Fibroblast of skin of abdomen (primary cell): Measurements from ENCODE around the gene DDTL.
"Not testable (repeated sequence)": the region's sequence is repeated elsewhere in the genome, so short reads cannot be mapped to it uniquely, and the experiment has no call there.

Source experiments
- DNase-seq: peaks from one replicate; pipeline ENCODE4 v3.0.0-alpha.2; 2013

Gene DDTL

GRCh38 chr22:23970816-23971486, 4.3 kb downstream of the DDTL start:
- DNase-seq = no peak

GRCh38 chr22:23971927-23972326, 5.2 kb downstream of the DDTL start:
- DNase-seq = not testable (repeated sequence)

DNA sequence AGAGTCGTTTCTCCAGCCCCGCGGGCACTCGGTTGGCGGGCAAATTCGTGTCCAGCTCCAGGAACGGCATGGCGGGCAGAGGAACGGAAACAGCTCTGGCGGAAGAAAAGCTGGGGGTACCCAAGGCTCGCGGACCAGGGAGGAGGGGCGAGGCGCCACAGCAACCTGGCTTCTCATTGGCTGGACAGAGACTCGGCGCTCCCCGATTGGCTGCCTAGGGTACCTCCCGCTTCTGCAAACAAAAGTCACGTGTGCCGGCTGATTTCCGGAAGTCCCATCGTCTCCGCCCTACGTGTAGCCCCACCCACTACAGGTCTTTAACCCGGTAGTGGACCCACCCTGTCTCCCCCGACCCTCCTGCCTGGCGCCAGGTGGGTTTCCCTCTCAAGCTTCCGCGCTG, 7.7 kb downstream of the DDTL start, which contains the start of gene DDT:
Gene DDT, minus strand, starts transcription at position 97 of the 400 bp plus-strand sequence. Its CDS starts 27 bp downstream, at position 70.
- DNase-seq = not testable (repeated sequence)

GRCh38 chr22:23974836-23975352, 8.2 kb downstream of the DDTL start:
- not testable (repeated sequence) for DNase-seq

DNA sequence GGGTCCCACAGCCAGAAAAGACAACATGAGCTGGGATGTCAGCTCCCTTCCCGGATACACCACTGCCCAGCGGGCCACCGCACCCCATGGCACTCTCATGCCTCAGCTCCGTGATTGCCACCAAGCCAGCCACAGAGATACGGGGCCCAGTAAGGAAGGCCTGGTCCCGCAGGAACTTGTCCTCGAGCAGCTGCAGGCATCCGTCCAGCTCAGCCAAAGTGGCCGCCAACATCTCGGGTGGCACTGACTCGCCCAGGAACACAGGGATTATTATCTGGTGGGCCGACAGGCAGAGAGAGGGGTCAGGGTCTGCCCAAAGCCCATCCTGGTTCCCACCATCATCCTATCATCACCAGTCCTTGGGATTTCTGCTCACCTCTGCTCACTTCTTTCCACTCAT, 10.6 kb downstream of the DDTL start:
- DNase-seq = not testable (repeated sequence)

GRCh38 chr22:23979557-23980240, 13.0 kb downstream of the DDTL start, which contains the start of gene GSTT2:
GSTT2 (plus strand) TSS chr22:23980134.
- not testable (repeated sequence) for DNase-seq

GRCh38 chr22:23980567-23980966, 13.9 kb downstream of the DDTL start:
- DNase-seq = not testable (repeated sequence)

DNA sequence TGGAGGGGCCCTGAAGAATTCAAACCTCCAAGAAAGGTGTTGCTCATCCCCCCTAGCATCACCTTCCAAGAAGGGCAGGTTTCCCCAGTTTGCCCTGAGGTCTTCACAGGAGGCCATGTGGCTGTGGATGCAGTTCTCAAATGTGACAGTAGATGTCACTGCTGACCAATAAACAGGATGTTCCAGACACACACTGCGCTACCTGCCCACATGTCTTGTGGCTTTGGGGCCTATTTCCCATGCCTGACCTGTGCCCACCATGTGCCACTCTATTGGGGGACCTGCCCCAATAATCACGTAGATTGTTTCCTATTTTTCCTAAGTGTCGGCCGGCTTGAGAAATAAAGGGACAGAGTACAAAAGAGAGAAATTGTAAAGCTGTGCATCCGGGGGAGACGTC, 17.7 kb downstream of the DDTL start:
- DNase-seq = no peak

- not testable (repeated sequence) for DNase-seq
Measured at GRCh38 chr22:23986089-23986488, 19.4 kb downstream of the DDTL start.

DNA sequence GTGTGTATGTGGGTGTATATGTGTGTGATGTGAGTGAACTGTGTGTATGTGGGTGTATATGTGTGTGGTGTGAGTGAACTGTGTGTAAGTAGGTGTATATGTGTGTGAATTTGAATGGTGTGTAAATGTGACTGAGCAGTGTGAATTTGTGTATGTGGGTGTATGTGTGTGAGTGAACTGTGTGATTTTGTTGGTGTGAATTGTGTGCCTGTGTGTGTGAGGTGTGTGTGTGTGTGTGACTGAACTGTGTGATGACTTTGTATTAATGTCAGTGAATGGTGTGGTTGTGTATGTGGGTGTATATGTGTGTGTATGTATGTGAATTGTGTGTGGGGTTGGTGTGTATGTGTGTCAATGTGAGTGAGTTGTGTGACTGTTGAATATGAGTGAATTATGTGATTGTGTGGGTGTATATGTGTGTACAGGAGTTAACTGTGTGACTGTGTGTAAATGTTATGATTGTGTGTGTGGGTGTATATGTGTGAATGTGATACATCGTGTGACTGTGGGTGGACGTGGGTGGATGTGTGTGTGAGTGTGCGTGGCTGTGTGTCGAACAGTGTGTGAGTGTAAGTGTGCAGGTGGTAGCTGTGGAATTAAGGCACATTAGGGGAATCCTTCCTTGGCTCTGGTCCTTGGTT, 20.0 kb downstream of the DDTL start:
- not testable (repeated sequence) for DNase-seq

GRCh38 chr22:23989583-23990244, 23.0 kb downstream of the DDTL start:
- DNase-seq = not testable (repeated sequence)

GRCh38 chr22:23993080-23993479, 26.4 kb downstream of the DDTL start:
- not testable (repeated sequence) for DNase-seq

DNA sequence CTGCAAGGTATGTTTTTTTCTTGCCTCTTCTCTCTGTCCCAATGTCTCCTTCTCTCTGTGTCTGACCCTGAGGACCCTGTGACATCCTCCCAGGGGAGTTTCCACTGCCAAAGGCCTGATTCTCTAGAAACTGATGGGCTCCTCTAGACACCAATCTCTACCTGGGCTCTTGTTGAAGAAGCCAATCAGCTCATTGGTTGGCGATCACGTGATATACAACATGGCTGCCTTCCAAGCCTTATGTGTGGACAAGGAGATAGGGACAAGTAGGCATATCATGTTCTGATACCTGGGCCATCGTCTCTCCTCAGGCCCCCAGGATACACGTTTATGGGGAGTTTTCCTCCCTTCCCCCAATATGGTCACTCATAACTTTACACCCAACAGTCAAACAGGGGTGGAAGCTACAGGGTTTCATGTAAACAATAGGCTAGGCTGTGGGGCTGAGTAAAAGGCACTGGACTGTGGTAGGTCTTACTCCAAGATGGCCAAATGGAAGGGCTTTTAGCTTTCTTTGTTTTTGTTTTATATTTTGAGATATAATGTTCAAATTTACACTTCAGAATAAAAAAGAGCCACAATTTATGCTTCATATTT, 27.0 kb downstream of the DDTL start:
- not testable (repeated sequence) for DNase-seq

DNA sequence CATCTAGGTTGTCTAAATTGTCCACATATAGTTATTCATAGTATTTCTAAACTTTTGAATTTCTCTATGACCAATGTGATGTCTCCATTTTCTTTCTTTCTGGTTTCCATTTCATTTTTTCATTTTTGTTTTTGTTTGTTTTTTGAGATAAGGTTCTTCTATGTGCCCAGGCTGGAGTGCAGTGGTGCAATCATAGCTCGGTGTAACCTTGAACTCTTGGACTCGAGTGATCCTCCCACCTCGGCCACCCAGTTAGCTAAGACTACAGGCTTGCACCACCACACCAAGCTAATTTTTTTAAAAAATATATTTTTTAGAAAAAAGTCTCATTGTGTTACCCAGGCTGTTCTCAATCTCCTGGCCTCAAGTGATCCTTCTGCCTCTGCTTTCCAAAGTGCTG, 30.4 kb downstream of the DDTL start:
- no peak for DNase-seq

GRCh38 chr22:23999779-24000178, 33.1 kb downstream of the DDTL start:
- DNase-seq = not testable (repeated sequence)

- DNase-seq = no peak
Measured at GRCh38 chr22:24001314-24001713, 34.6 kb downstream of the DDTL start.

GRCh38 chr22:24002272-24002671, 35.6 kb downstream of the DDTL start:
- no peak for DNase-seq

GRCh38 chr22:24002851-24003250, 36.2 kb downstream of the DDTL start:
- DNase-seq = no peak

DNA sequence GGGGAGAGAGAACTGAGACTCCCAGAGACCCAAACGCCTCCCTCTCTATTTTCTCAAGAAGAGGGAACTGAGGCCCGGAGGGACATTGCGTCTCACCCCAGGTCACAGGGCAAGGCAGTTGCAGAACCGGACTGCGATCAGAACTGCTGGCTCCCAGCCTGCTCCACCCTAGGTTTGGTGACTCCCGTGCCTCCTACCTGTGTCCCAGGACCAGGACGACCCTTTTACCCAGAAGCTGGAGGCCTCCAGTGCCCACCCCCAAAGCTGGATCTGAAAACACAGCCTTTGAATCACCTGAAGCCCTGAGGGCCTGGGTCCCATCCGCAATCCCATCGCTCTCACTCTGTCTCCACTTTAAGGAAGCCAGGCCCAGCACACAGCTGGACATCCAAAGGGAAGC, 37.2 kb downstream of the DDTL start:
- DNase-seq = no peak

DNA sequence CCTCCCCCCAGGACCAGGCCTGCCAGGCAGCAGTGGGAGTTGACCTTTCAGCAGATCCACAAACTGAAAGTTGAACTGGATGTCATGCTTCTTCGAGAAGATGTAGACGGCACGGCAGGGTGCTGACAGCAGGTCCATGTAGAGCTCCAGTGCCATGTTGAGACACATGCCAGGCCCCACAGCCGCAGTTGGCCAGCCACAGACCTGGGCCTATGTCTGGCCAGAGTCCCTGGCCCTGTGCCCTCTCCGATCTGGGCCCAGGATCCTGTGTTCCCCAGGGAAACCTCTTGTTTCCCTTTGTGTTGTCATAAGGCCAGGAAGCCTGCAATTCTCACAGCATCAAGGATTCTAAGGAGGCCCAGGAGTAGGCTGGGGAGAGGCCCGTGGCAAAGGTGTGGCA, 38.5 kb downstream of the DDTL start, which contains the start of gene GSTT4:
Gene GSTT4, minus strand, starts transcription at position 253 of the 400 bp plus-strand sequence. Its CDS starts 97 bp downstream, at position 156.
- no peak for DNase-seq

DNA sequence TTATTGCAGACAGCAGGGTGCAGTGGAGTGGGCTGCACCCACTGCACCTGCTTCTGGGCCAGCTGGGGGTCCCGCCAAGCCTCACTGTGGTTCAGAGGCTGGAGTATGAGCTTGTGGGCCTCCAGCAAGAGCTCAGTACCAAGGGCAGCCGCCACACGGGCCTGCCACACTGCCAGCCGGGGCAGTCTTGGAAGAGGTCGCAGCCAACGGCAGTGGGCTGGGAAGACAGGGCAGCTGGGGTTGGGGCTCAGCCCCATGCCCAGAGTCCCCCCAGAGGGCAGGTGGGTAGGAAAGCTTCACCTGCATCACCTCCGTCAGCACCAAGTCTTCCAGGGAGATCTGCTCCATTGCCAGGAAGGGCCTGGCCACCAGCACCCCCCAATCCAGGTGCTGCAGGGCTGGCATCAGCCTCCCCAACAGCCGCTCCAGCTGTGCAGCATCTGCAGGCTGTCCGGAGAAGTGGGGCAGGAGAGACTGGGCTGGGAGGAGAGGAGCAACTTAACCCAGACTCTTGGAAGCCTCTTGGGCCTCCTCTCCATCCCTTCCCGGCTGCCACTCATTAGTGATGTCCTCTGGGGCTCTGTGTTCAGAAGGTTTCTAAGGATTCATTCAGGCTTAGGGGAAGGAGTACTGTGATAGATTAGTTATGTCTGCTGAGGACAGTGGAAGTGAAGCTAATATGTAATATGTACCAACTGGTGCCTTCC, 39.7 kb downstream of the DDTL start:
- DNase-seq = no peak

GRCh38 chr22:24006914-24007214, 40.2 kb downstream of the DDTL start:
- no peak for DNase-seq
